ENCODE data around the gene PIGU.

PIGU gene

GRCh38 chr20:34607066-34607465, 69.8 kb downstream of the PIGU start:
- no peaks in the 10 kb centered on the region for H3K27me3 ChIP-seq (ENCODE audit: insufficient read depth, low read length)
- no peaks in the 10 kb centered on the region for H3K4me1 ChIP-seq (ENCODE audit: insufficient read depth, low read length)
- no peaks in the 10 kb centered on the region for H3K36me3 ChIP-seq (ENCODE audit: insufficient read depth, low read depth, low read length)
- no peak overlapping the region for H3K27ac ChIP-seq (ENCODE audit: low read length)
- H3K4me3 ChIP-seq (ENCODE audit: low read length): no peak overlapping the region
- H3K9me3 ChIP-seq (ENCODE audit: insufficient read depth, low read depth, low read length): no peaks in the 10 kb centered on the region
- H3K9ac ChIP-seq (ENCODE audit: low read depth, low read length): no peak overlapping the region

GRCh38 chr20:34604980-34605788, 71.7 kb downstream of the PIGU start:
- Histone ChIP-seq H3K4me1 (ENCODE audit: insufficient read depth, low read length) (no peaks in the 10 kb centered on the region), H3K27me3 (ENCODE audit: insufficient read depth, low read length) (no peaks in the 10 kb centered on the region), H3K9me3 (ENCODE audit: insufficient read depth, low read depth, low read length) (no peaks in the 10 kb centered on the region), H3K36me3 (ENCODE audit: insufficient read depth, low read depth, low read length) (no peaks in the 10 kb centered on the region), H3K9ac (ENCODE audit: low read depth, low read length) (no peak overlapping the region), H3K27ac (ENCODE audit: low read length) (no peak overlapping the region), H3K4me3 (ENCODE audit: low read length) (no peak overlapping the region)

GRCh38 chr20:34600892-34601653, 75.8 kb downstream of the PIGU start:
- no peak overlapping the region for H3K4me3 ChIP-seq (ENCODE audit: low read length)
- H3K9ac ChIP-seq (ENCODE audit: low read depth, low read length): no peak overlapping the region
- H3K27ac ChIP-seq (ENCODE audit: low read length): no peak overlapping the region

GRCh38 chr20:34595377-34596184, 81.3 kb downstream of the PIGU start:
- no peak overlapping the region for H3K27ac ChIP-seq (ENCODE audit: low read length)

More at GRCh38 chr20:34600892-34601653, 75.8 kb downstream of the PIGU start:
- no peaks in the 10 kb centered on the region for H3K27me3 ChIP-seq (ENCODE audit: insufficient read depth, low read length)
- no peaks in the 10 kb centered on the region for H3K9me3 ChIP-seq (ENCODE audit: insufficient read depth, low read depth, low read length)
- H3K4me1 ChIP-seq (ENCODE audit: insufficient read depth, low read length): no peaks in the 10 kb centered on the region
- H3K36me3 ChIP-seq (ENCODE audit: insufficient read depth, low read depth, low read length): no peaks in the 10 kb centered on the region

GRCh38 chr20:34586488-34587163, 90.3 kb downstream of the PIGU start:
- Histone ChIP-seq H3K27me3 (ENCODE audit: insufficient read depth, low read length) (no peaks in the 10 kb centered on the region), H3K36me3 (ENCODE audit: insufficient read depth, low read depth, low read length) (peaks cover 8% of the 10 kb centered on the region; the same call in 1 of the 2 replicates), H3K9ac (ENCODE audit: low read depth, low read length) (no peak overlapping the region), H3K9me3 (ENCODE audit: insufficient read depth, low read depth, low read length) (no peaks in the 10 kb centered on the region), H3K4me3 (ENCODE audit: low read length) (no peak overlapping the region), H3K4me1 (ENCODE audit: insufficient read depth, low read length) (no peaks in the 10 kb centered on the region), H3K27ac (ENCODE audit: low read length) (no peak overlapping the region)

More at GRCh38 chr20:34595377-34596184, 81.3 kb downstream of the PIGU start:
- Histone ChIP-seq H3K4me1 (ENCODE audit: insufficient read depth, low read length) (no peaks in the 10 kb centered on the region), H3K9me3 (ENCODE audit: insufficient read depth, low read depth, low read length) (no peaks in the 10 kb centered on the region), H3K9ac (ENCODE audit: low read depth, low read length) (no peak overlapping the region), H3K27me3 (ENCODE audit: insufficient read depth, low read length) (no peaks in the 10 kb centered on the region), H3K4me3 (ENCODE audit: low read length) (no peak overlapping the region), H3K36me3 (ENCODE audit: insufficient read depth, low read depth, low read length) (no peaks in the 10 kb centered on the region)

GRCh38 chr20:34585019-34585418, 91.9 kb downstream of the PIGU start:
- Histone ChIP-seq H3K9me3 (ENCODE audit: insufficient read depth, low read depth, low read length) (no peaks in the 10 kb centered on the region), H3K36me3 (ENCODE audit: insufficient read depth, low read depth, low read length) (peaks cover 17% of the 10 kb centered on the region), H3K27me3 (ENCODE audit: insufficient read depth, low read length) (no peaks in the 10 kb centered on the region), H3K9ac (ENCODE audit: low read depth, low read length) (no peak overlapping the region), H3K27ac (ENCODE audit: low read length) (no peak overlapping the region), H3K4me3 (ENCODE audit: low read length) (no peak overlapping the region), H3K4me1 (ENCODE audit: insufficient read depth, low read length) (no peaks in the 10 kb centered on the region)

- Histone ChIP-seq H3K27me3 (ENCODE audit: insufficient read depth, low read length) (no peaks in the 10 kb centered on the region), H3K9me3 (ENCODE audit: insufficient read depth, low read depth, low read length) (no peaks in the 10 kb centered on the region), H3K4me1 (ENCODE audit: insufficient read depth, low read length) (no peaks in the 10 kb centered on the region), H3K4me3 (ENCODE audit: low read length) (no peak overlapping the region), H3K9ac (ENCODE audit: low read depth, low read length) (no peak overlapping the region), H3K36me3 (ENCODE audit: insufficient read depth, low read depth, low read length) (peaks cover 17% of the 10 kb centered on the region), H3K27ac (ENCODE audit: low read length) (no peak overlapping the region)
These were observed 93.3 kb downstream of the PIGU start for GRCh38 chr20:34583544-34583943.

- Histone ChIP-seq H3K9ac (ENCODE audit: low read depth, low read length) (no peak overlapping the region), H3K36me3 (ENCODE audit: insufficient read depth, low read depth, low read length) (peaks cover 17% of the 10 kb centered on the region), H3K27ac (ENCODE audit: low read length) (no peak overlapping the region), H3K4me1 (ENCODE audit: insufficient read depth, low read length) (no peaks in the 10 kb centered on the region), H3K27me3 (ENCODE audit: insufficient read depth, low read length) (no peaks in the 10 kb centered on the region), H3K9me3 (ENCODE audit: insufficient read depth, low read depth, low read length) (no peaks in the 10 kb centered on the region), H3K4me3 (ENCODE audit: low read length) (no peak overlapping the region)
These were observed 94.0 kb downstream of the PIGU start for GRCh38 chr20:34582911-34583310.

- Histone ChIP-seq H3K9me3 (ENCODE audit: insufficient read depth, low read depth, low read length) (no peaks in the 10 kb centered on the region), H3K36me3 (ENCODE audit: insufficient read depth, low read depth, low read length) (peaks cover 14% of the 10 kb centered on the region), H3K4me1 (ENCODE audit: insufficient read depth, low read length) (no peaks in the 10 kb centered on the region), H3K4me3 (ENCODE audit: low read length) (no peak overlapping the region), H3K27me3 (ENCODE audit: insufficient read depth, low read length) (no peaks in the 10 kb centered on the region), H3K9ac (ENCODE audit: low read depth, low read length) (no peak overlapping the region), H3K27ac (ENCODE audit: low read length) (no peak overlapping the region)
These were observed 94.7 kb downstream of the PIGU start for GRCh38 chr20:34582221-34582620.

GRCh38 chr20:34581341-34582184, 95.3 kb downstream of the PIGU start:
- Histone ChIP-seq H3K27me3 (ENCODE audit: insufficient read depth, low read length) (no peaks in the 10 kb centered on the region), H3K4me3 (ENCODE audit: low read length) (no peak overlapping the region), H3K9ac (ENCODE audit: low read depth, low read length) (no peak overlapping the region), H3K36me3 (ENCODE audit: insufficient read depth, low read depth, low read length) (peaks cover 14% of the 10 kb centered on the region), H3K27ac (ENCODE audit: low read length) (no peak overlapping the region), H3K4me1 (ENCODE audit: insufficient read depth, low read length) (no peaks in the 10 kb centered on the region), H3K9me3 (ENCODE audit: insufficient read depth, low read depth, low read length) (no peaks in the 10 kb centered on the region)

Measured in iPS-20b (cell line).